Activated naive CD8-positive, alpha-beta T cell (primary cell): ENCODE results near the gene PRKAG1.
A peak's percentile ranks its signal among the peaks of the same experiment; 100 is the strongest.
"Not testable (repeated sequence)": the region's sequence is repeated elsewhere in the genome, so short reads cannot be mapped to it uniquely, and the experiment has no call there.

Source experiments
- H3K27ac Mint-ChIP-seq: one replicate; pipeline ENCODE4 v1.8.0; 2021; ENCODE audit warnings: mixed read lengths
- H3K27me3 Mint-ChIP-seq: one replicate; pipeline ENCODE4 v1.8.0; 2021; ENCODE audit warnings: mixed read lengths
- H3K36me3 Mint-ChIP-seq: one replicate; pipeline ENCODE4 v1.8.0; 2021; ENCODE audit warnings: mixed read lengths
- H3K4me1 Mint-ChIP-seq: one replicate; pipeline ENCODE4 v1.8.0; 2021; ENCODE audit warnings: low read depth, mixed read lengths
- H3K4me3 Mint-ChIP-seq: one replicate; pipeline ENCODE4 v1.8.0; 2021; ENCODE audit warnings: mild to moderate bottlenecking, mixed read lengths
- H3K9me3 Mint-ChIP-seq: one replicate; pipeline ENCODE4 v1.8.0; 2021; ENCODE audit warnings: low read depth, mixed read lengths

The PRKAG1 gene

GRCh38 chr12:49018261-49019119 lies at the start of gene PRKAG1:
Gene PRKAG1, minus strand, starts transcription at chr12:49018776. Its CDS starts 36 bp downstream, at chr12:49018740.
- H3K27ac Mint-ChIP-seq: peak within 1 kb of the TSS; percentile 91

GRCh38 chr12:49066120-49066519 lies 47.5 kb upstream of the PRKAG1 start:
- H3K9me3 Mint-ChIP-seq: no peaks in the 10 kb centered on the region
- no peak overlapping the region for H3K4me3 Mint-ChIP-seq
- H3K36me3 Mint-ChIP-seq: peaks cover 2% of the 10 kb centered on the region
- H3K27ac Mint-ChIP-seq: no peak overlapping the region
- peaks cover 28% of the 10 kb centered on the region for H3K4me1 Mint-ChIP-seq
- no peaks in the 10 kb centered on the region for H3K27me3 Mint-ChIP-seq

More at GRCh38 chr12:49018261-49019119, at the start of gene PRKAG1:
- Mint-ChIP-seq H3K27me3 (no peaks in the 10 kb centered on the region), H3K36me3 (peaks cover 14% of the 10 kb centered on the region), H3K4me3 (peak within 1 kb of the TSS; percentile 93), H3K4me1 (peaks cover 40% of the 10 kb centered on the region), H3K9me3 (no peaks in the 10 kb centered on the region)

GRCh38 chr12:49064767-49065152 lies 46.2 kb upstream of the PRKAG1 start:
- Mint-ChIP-seq H3K27me3 (no peaks in the 10 kb centered on the region), H3K36me3 (peaks cover 2% of the 10 kb centered on the region), H3K4me1 (peaks cover 24% of the 10 kb centered on the region), H3K4me3 (no peak overlapping the region), H3K9me3 (no peaks in the 10 kb centered on the region), H3K27ac (no peak overlapping the region)

GRCh38 chr12:49061916-49062315 lies 43.3 kb upstream of the PRKAG1 start:
- H3K27me3 Mint-ChIP-seq, H3K36me3 Mint-ChIP-seq, H3K27ac Mint-ChIP-seq, H3K9me3 Mint-ChIP-seq: not testable (repeated sequence)
- Mint-ChIP-seq H3K4me1 (peaks cover 30% of the 10 kb centered on the region), H3K4me3 (peak overlapping the region; percentile 92)

- Mint-ChIP-seq H3K4me3 (peak overlapping the region; percentile 92), H3K36me3 (peaks cover 2% of the 10 kb centered on the region), H3K9me3 (no peaks in the 10 kb centered on the region), H3K27me3 (no peaks in the 10 kb centered on the region), H3K27ac (peak overlapping the region; percentile 98), H3K4me1 (peaks cover 37% of the 10 kb centered on the region)
Observed at GRCh38 chr12:49061157-49061650, 42.6 kb upstream of the PRKAG1 start.

GRCh38 chr12:49060237-49061156 lies 41.9 kb upstream of the PRKAG1 start, which contains the start of gene KMT2D:
Gene KMT2D, minus strand, starts transcription at chr12:49060794. Its CDS starts 5,470 bp downstream, at chr12:49055324.
- Mint-ChIP-seq H3K27me3 (no peaks in the 10 kb centered on the region), H3K27ac (peak within 1 kb of the TSS; percentile 98), H3K4me1 (peaks cover 44% of the 10 kb centered on the region), H3K9me3 (no peaks in the 10 kb centered on the region), H3K36me3 (peaks cover 2% of the 10 kb centered on the region), H3K4me3 (peak within 1 kb of the TSS; percentile 93)

- H3K36me3 Mint-ChIP-seq: peaks cover 4% of the 10 kb centered on the region
- H3K9me3 Mint-ChIP-seq: no peaks in the 10 kb centered on the region
- H3K4me1 Mint-ChIP-seq: peaks cover 53% of the 10 kb centered on the region
- H3K27me3 Mint-ChIP-seq: no peaks in the 10 kb centered on the region
- peak overlapping the region; percentile 92 for H3K27ac Mint-ChIP-seq
- peak overlapping the region; percentile 93 for H3K4me3 Mint-ChIP-seq
Observed at GRCh38 chr12:49059299-49060171, 41.0 kb upstream of the PRKAG1 start.

- H3K4me1 Mint-ChIP-seq: peaks cover 54% of the 10 kb centered on the region
- peak overlapping the region; percentile 92 for H3K27ac Mint-ChIP-seq
- H3K9me3 Mint-ChIP-seq: no peaks in the 10 kb centered on the region
- H3K27me3 Mint-ChIP-seq: no peaks in the 10 kb centered on the region
- peak overlapping the region; percentile 93 for H3K4me3 Mint-ChIP-seq
- peaks cover 2% of the 10 kb centered on the region for H3K36me3 Mint-ChIP-seq
Observed at GRCh38 chr12:49059045-49059298, 40.4 kb upstream of the PRKAG1 start.

- peak overlapping the region; percentile 92 for H3K27ac Mint-ChIP-seq
- peaks cover 52% of the 10 kb centered on the region for H3K4me1 Mint-ChIP-seq
- peaks cover 2% of the 10 kb centered on the region for H3K36me3 Mint-ChIP-seq
- no peaks in the 10 kb centered on the region for H3K27me3 Mint-ChIP-seq
- no peaks in the 10 kb centered on the region for H3K9me3 Mint-ChIP-seq
- H3K4me3 Mint-ChIP-seq: peak overlapping the region; percentile 93
Observed at GRCh38 chr12:49058366-49059044, 39.9 kb upstream of the PRKAG1 start.

GRCh38 chr12:49057888-49058287 lies 39.3 kb upstream of the PRKAG1 start:
- Mint-ChIP-seq H3K27me3 (no peaks in the 10 kb centered on the region), H3K4me3 (peak overlapping the region; percentile 93), H3K4me1 (peaks cover 52% of the 10 kb centered on the region), H3K27ac (peak overlapping the region; percentile 92), H3K9me3 (no peaks in the 10 kb centered on the region), H3K36me3 (peaks cover 2% of the 10 kb centered on the region)

GRCh38 chr12:49055978-49056754 lies 37.6 kb upstream of the PRKAG1 start:
- Mint-ChIP-seq H3K9me3 (no peaks in the 10 kb centered on the region), H3K27ac (peak overlapping the region; percentile 69), H3K27me3 (no peaks in the 10 kb centered on the region), H3K4me1 (peaks cover 48% of the 10 kb centered on the region), H3K4me3 (peak overlapping the region; percentile 93), H3K36me3 (peaks cover 2% of the 10 kb centered on the region)

GRCh38 chr12:49055092-49055491 lies 36.5 kb upstream of the PRKAG1 start:
- H3K9me3 Mint-ChIP-seq: no peaks in the 10 kb centered on the region
- H3K27me3 Mint-ChIP-seq: no peaks in the 10 kb centered on the region
- H3K36me3 Mint-ChIP-seq: peaks cover 2% of the 10 kb centered on the region
- H3K4me1 Mint-ChIP-seq: peaks cover 46% of the 10 kb centered on the region
- no peak overlapping the region for H3K27ac Mint-ChIP-seq
- peak overlapping the region; percentile 24 for H3K4me3 Mint-ChIP-seq

GRCh38 chr12:49054524-49054923 lies 35.9 kb upstream of the PRKAG1 start:
- H3K27ac Mint-ChIP-seq: no peak overlapping the region
- no peaks in the 10 kb centered on the region for H3K27me3 Mint-ChIP-seq
- no peaks in the 10 kb centered on the region for H3K9me3 Mint-ChIP-seq
- peaks cover 46% of the 10 kb centered on the region for H3K4me1 Mint-ChIP-seq
- peaks cover 2% of the 10 kb centered on the region for H3K36me3 Mint-ChIP-seq
- H3K4me3 Mint-ChIP-seq: peak overlapping the region; percentile 24
